ENCODE results near the gene ZNF726.
"Not testable (repeated sequence)": the region's sequence is repeated elsewhere in the genome, so short reads cannot be mapped to it uniquely, and the experiment has no call there.

ZNF726 gene

GRCh38 chr19:23932878-23933277 is 18.2 kb downstream of the ZNF726 start:
- peaks cover 2 to 23% (median 6%) of the 10 kb centered on the region in 4 experiments for H3K36me3 ChIP-seq (ENCODE audit: control insufficient read depth in 4 of 4, insufficient read depth in 4 of 4, low read length in 3 of 4)
- no peaks in the 10 kb centered on the region for H3K4me1 ChIP-seq (ENCODE audit: control extremely low read depth in 1 of 4, control insufficient read depth in 4 of 4, insufficient read depth in 4 of 4, low read length in 3 of 4)
- ChIA-PET POLR2A (no interaction called here), CTCF (no interaction called here)
- H3K27ac ChIP-seq (ENCODE audit: insufficient read depth in 1 of 2, low read depth in 1 of 2, low read length in 2 of 2, poor library complexity in 1 of 2, severe bottlenecking in 2 of 2), result no peak overlapping the region
- no CpG with 5 or more reads among the region's 1 CpG for WGBS (ENCODE audit: insufficient coverage)
- peaks cover 12 to 59% (median 19%) of the 10 kb centered on the region in 5 experiments for H3K9me3 ChIP-seq (ENCODE audit: control extremely low read depth in 1 of 5, control insufficient read depth in 4 of 5, insufficient read depth in 2 of 5, low read depth in 1 of 5, low read length in 4 of 5)
- no peaks in the 10 kb centered on the region for H3K27me3 ChIP-seq (replicated peaks in 2 of 5; ENCODE audit: control insufficient read depth in 4 of 5, insufficient read depth in 5 of 5, low read length in 4 of 5)
- no peak for DNase-seq
- no peak overlapping the region for H3K4me3 ChIP-seq (ENCODE audit: control insufficient read depth in 1 of 7, extremely low read depth in 1 of 7, insufficient read depth in 4 of 7, low read depth in 2 of 7, low read length in 6 of 7)

DNA sequence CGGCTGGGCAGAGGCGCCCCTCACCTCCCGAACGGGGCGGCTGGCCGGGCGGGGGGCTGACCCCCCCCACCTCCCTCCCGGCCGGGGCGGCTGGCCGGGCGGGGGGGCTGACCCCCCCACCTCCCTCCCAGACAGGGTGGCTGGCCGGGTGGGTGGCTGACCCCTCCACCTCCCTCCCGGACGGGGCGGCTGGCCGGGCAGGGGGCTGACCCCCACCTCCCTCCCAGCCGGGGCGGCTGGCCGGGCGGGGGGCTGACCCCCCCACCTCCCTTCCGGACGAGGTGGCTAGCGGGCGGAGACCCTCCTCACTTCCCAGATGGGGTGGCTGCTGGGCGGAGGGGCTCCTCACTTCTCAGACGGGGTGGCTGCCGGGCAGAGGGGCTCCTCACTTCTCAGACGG is 22.3 kb downstream of the ZNF726 start:
- H3K4me3 ChIP-seq (ENCODE audit: control insufficient read depth in 1 of 7, extremely low read depth in 1 of 7, insufficient read depth in 4 of 7, low read depth in 2 of 7, low read length in 6 of 7); H3K4me1 ChIP-seq (ENCODE audit: control extremely low read depth in 1 of 4, control insufficient read depth in 4 of 4, insufficient read depth in 4 of 4, low read length in 3 of 4); H3K27ac ChIP-seq (ENCODE audit: insufficient read depth in 1 of 2, low read depth in 1 of 2, low read length in 2 of 2, poor library complexity in 1 of 2, severe bottlenecking in 2 of 2); CTCF ChIA-PET; DNase-seq; H3K36me3 ChIP-seq (ENCODE audit: control insufficient read depth in 4 of 4, insufficient read depth in 4 of 4, low read length in 3 of 4); H3K27me3 ChIP-seq (replicated peaks in 2 of 5; ENCODE audit: control insufficient read depth in 4 of 5, insufficient read depth in 5 of 5, low read length in 4 of 5); POLR2A ChIA-PET: not testable (repeated sequence)
- H3K9me3 ChIP-seq (ENCODE audit: control extremely low read depth in 1 of 5, control insufficient read depth in 4 of 5, insufficient read depth in 2 of 5, low read depth in 1 of 5, low read length in 4 of 5), result peaks cover 8 to 49% (median 21%) of the 10 kb centered on the region in 5 experiments
- WGBS (ENCODE audit: insufficient coverage), result 90% methylated on average over 4 of the region's 29 CpGs

- Histone ChIP-seq H3K27me3 (replicated peaks in 2 of 5; ENCODE audit: control insufficient read depth in 4 of 5, insufficient read depth in 5 of 5, low read length in 4 of 5) (no peaks in the 10 kb centered on the region), H3K9me3 (ENCODE audit: control extremely low read depth in 1 of 5, control insufficient read depth in 4 of 5, insufficient read depth in 2 of 5, low read depth in 1 of 5, low read length in 4 of 5) (peaks cover 4 to 40% (median 6%) of the 10 kb centered on the region in 5 experiments), H3K36me3 (ENCODE audit: control insufficient read depth in 4 of 4, insufficient read depth in 4 of 4, low read length in 3 of 4) (peaks cover 0 to 18% (median 8%) of the 10 kb centered on the region in 4 experiments), H3K4me3 (ENCODE audit: control insufficient read depth in 1 of 7, extremely low read depth in 1 of 7, insufficient read depth in 4 of 7, low read depth in 2 of 7, low read length in 6 of 7) (no peak overlapping the region), H3K4me1 (ENCODE audit: control extremely low read depth in 1 of 4, control insufficient read depth in 4 of 4, insufficient read depth in 4 of 4, low read length in 3 of 4) (no peaks in the 10 kb centered on the region), H3K27ac (ENCODE audit: insufficient read depth in 1 of 2, low read depth in 1 of 2, low read length in 2 of 2, poor library complexity in 1 of 2, severe bottlenecking in 2 of 2) (no peak overlapping the region)
- DNase-seq, result no peak
- POLR2A ChIA-PET, result no interaction called here
- CTCF ChIA-PET, result no interaction called here
- 89% methylated on average over 1 of the region's 1 CpG for WGBS (ENCODE audit: insufficient coverage)
Observed at GRCh38 chr19:23943411-23943810, 28.7 kb downstream of the ZNF726 start.

- ChIA-PET POLR2A (no interaction called here), CTCF (no interaction called here)
- Histone ChIP-seq H3K4me1 (ENCODE audit: control extremely low read depth in 1 of 4, control insufficient read depth in 4 of 4, insufficient read depth in 4 of 4, low read length in 3 of 4) (no peaks in the 10 kb centered on the region), H3K27ac (ENCODE audit: insufficient read depth in 1 of 2, low read depth in 1 of 2, low read length in 2 of 2, poor library complexity in 1 of 2, severe bottlenecking in 2 of 2) (no peak overlapping the region), H3K27me3 (replicated peaks in 2 of 5; ENCODE audit: control insufficient read depth in 4 of 5, insufficient read depth in 5 of 5, low read length in 4 of 5) (no peaks in the 10 kb centered on the region), H3K4me3 (ENCODE audit: control insufficient read depth in 1 of 7, extremely low read depth in 1 of 7, insufficient read depth in 4 of 7, low read depth in 2 of 7, low read length in 6 of 7) (no peak overlapping the region), H3K9me3 (ENCODE audit: control extremely low read depth in 1 of 5, control insufficient read depth in 4 of 5, insufficient read depth in 2 of 5, low read depth in 1 of 5, low read length in 4 of 5) (peaks cover 3 to 26% (median 5%) of the 10 kb centered on the region in 5 experiments), H3K36me3 (ENCODE audit: control insufficient read depth in 4 of 4, insufficient read depth in 4 of 4, low read length in 3 of 4) (peaks cover 0 to 21% (median 8%) of the 10 kb centered on the region in 4 experiments)
- DNase-seq, result peak in 2 of 3 donors; percentile 0 to 12
Observed at GRCh38 chr19:23946569-23946968, 31.9 kb downstream of the ZNF726 start.

GRCh38 chr19:23949611-23950010 is 34.9 kb downstream of the ZNF726 start:
- Histone ChIP-seq H3K27me3 (replicated peaks in 2 of 5; ENCODE audit: control insufficient read depth in 4 of 5, insufficient read depth in 5 of 5, low read length in 4 of 5) (no peaks in the 10 kb centered on the region), H3K27ac (ENCODE audit: insufficient read depth in 1 of 2, low read depth in 1 of 2, low read length in 2 of 2, poor library complexity in 1 of 2, severe bottlenecking in 2 of 2) (no peak overlapping the region), H3K36me3 (ENCODE audit: control insufficient read depth in 4 of 4, insufficient read depth in 4 of 4, low read length in 3 of 4) (peaks cover 0 to 17% (median 6%) of the 10 kb centered on the region in 4 experiments), H3K9me3 (ENCODE audit: control extremely low read depth in 1 of 5, control insufficient read depth in 4 of 5, insufficient read depth in 2 of 5, low read depth in 1 of 5, low read length in 4 of 5) (peaks cover 2 to 14% (median 4%) of the 10 kb centered on the region in 5 experiments), H3K4me3 (ENCODE audit: control insufficient read depth in 1 of 7, extremely low read depth in 1 of 7, insufficient read depth in 4 of 7, low read depth in 2 of 7, low read length in 6 of 7) (no peak overlapping the region), H3K4me1 (ENCODE audit: control extremely low read depth in 1 of 4, control insufficient read depth in 4 of 4, insufficient read depth in 4 of 4, low read length in 3 of 4) (no peaks in the 10 kb centered on the region)
- DNase-seq, result no peak
- POLR2A ChIA-PET, result no interaction called here
- 96% methylated on average over 2 of the region's 2 CpGs for WGBS (ENCODE audit: insufficient coverage)
- CTCF ChIA-PET, result no interaction called here

- Histone ChIP-seq H3K36me3 (ENCODE audit: control insufficient read depth in 4 of 4, insufficient read depth in 4 of 4, low read length in 3 of 4) (no peaks in the 10 kb centered on the region), H3K27ac (ENCODE audit: insufficient read depth in 1 of 2, low read depth in 1 of 2, low read length in 2 of 2, poor library complexity in 1 of 2, severe bottlenecking in 2 of 2) (no peak overlapping the region), H3K27me3 (replicated peaks in 2 of 5; ENCODE audit: control insufficient read depth in 4 of 5, insufficient read depth in 5 of 5, low read length in 4 of 5) (no peaks in the 10 kb centered on the region), H3K4me3 (ENCODE audit: control insufficient read depth in 1 of 7, extremely low read depth in 1 of 7, insufficient read depth in 4 of 7, low read depth in 2 of 7, low read length in 6 of 7) (no peak overlapping the region), H3K9me3 (ENCODE audit: control extremely low read depth in 1 of 5, control insufficient read depth in 4 of 5, insufficient read depth in 2 of 5, low read depth in 1 of 5, low read length in 4 of 5) (peaks cover 0 to 7% (median 3%) of the 10 kb centered on the region in 5 experiments), H3K4me1 (ENCODE audit: control extremely low read depth in 1 of 4, control insufficient read depth in 4 of 4, insufficient read depth in 4 of 4, low read length in 3 of 4) (peaks cover 0 to 3% (median 0%) of the 10 kb centered on the region in 4 experiments)
- WGBS (ENCODE audit: insufficient coverage), result 99% methylated on average over 4 of the region's 5 CpGs
- ChIA-PET POLR2A (no interaction called here), CTCF (no interaction called here)
- DNase-seq, result no peak
Observed at GRCh38 chr19:23956051-23956450, 41.4 kb downstream of the ZNF726 start.

GRCh38 chr19:23957660-23958281 is 43.1 kb downstream of the ZNF726 start:
- no peak overlapping the region for H3K27ac ChIP-seq (ENCODE audit: insufficient read depth in 1 of 2, low read depth in 1 of 2, low read length in 2 of 2, poor library complexity in 1 of 2, severe bottlenecking in 2 of 2)
- ChIA-PET CTCF (no interaction called here), POLR2A (no interaction called here)
- peaks cover 0 to 7% (median 5%) of the 10 kb centered on the region in 5 experiments for H3K9me3 ChIP-seq (ENCODE audit: control extremely low read depth in 1 of 5, control insufficient read depth in 4 of 5, insufficient read depth in 2 of 5, low read depth in 1 of 5, low read length in 4 of 5)
- H3K27me3 ChIP-seq (replicated peaks in 2 of 5; ENCODE audit: control insufficient read depth in 4 of 5, insufficient read depth in 5 of 5, low read length in 4 of 5), result no peaks in the 10 kb centered on the region
- peaks cover 0 to 3% (median 0%) of the 10 kb centered on the region in 4 experiments for H3K4me1 ChIP-seq (ENCODE audit: control extremely low read depth in 1 of 4, control insufficient read depth in 4 of 4, insufficient read depth in 4 of 4, low read length in 3 of 4)
- 92% methylated on average over 14 of the region's 15 CpGs for WGBS (ENCODE audit: insufficient coverage)
- no peak overlapping the region for H3K4me3 ChIP-seq (ENCODE audit: control insufficient read depth in 1 of 7, extremely low read depth in 1 of 7, insufficient read depth in 4 of 7, low read depth in 2 of 7, low read length in 6 of 7)
- H3K36me3 ChIP-seq (ENCODE audit: control insufficient read depth in 4 of 4, insufficient read depth in 4 of 4, low read length in 3 of 4), result no peaks in the 10 kb centered on the region
- DNase-seq, result no peak
